Hypothalamus (tissue), 51 donors: ENCODE measurements around the gene APOD.
A peak's percentile ranks its signal among the peaks of the same experiment; 100 is the strongest.
"Not testable (repeated sequence)": the region's sequence is repeated elsewhere in the genome, so short reads cannot be mapped to it uniquely, and the experiment has no call there.

ENCODE experiments used
- DNase-seq, 51 donors: peaks; one replicate each; lab custom pipeline; 2025; lab: John Stamatoyannopoulos, UW

The APOD gene

GRCh38 chr3:195583831-195584542 is at the start of gene APOD:
Gene APOD, minus strand, starts transcription at chr3:195583940. Its CDS starts 4,479 bp downstream, at chr3:195579461.
- DNase-seq: peak in 39 of 51 donors; percentile 16 to 88 (median 56)

- DNase-seq: not testable (repeated sequence)
These were observed 49.6 kb upstream of the APOD start for GRCh38 chr3:195633351-195633750.

GRCh38 chr3:195632501-195633185 is 48.9 kb upstream of the APOD start:
- DNase-seq: not testable (repeated sequence)

GRCh38 chr3:195632046-195632445 is 48.3 kb upstream of the APOD start:
- not testable (repeated sequence) for DNase-seq

GRCh38 chr3:195630938-195631495 is 47.3 kb upstream of the APOD start:
- not testable (repeated sequence) for DNase-seq

- not testable (repeated sequence) for DNase-seq
These were observed 46.6 kb upstream of the APOD start for GRCh38 chr3:195630086-195630917.

GRCh38 chr3:195629682-195630081 is 45.9 kb upstream of the APOD start:
- not testable (repeated sequence) for DNase-seq

GRCh38 chr3:195628386-195628920 is 44.7 kb upstream of the APOD start:
- DNase-seq: not testable (repeated sequence)

- DNase-seq: not testable (repeated sequence)
These were observed 44.0 kb upstream of the APOD start for GRCh38 chr3:195627515-195628385.

- DNase-seq: not testable (repeated sequence)
These were observed 41.1 kb upstream of the APOD start for GRCh38 chr3:195624603-195625560.

- DNase-seq: not testable (repeated sequence)
These were observed 40.4 kb upstream of the APOD start for GRCh38 chr3:195624171-195624570.

- DNase-seq: not testable (repeated sequence)
These were observed 39.7 kb upstream of the APOD start for GRCh38 chr3:195623217-195623965.

- DNase-seq: not testable (repeated sequence)
These were observed 38.9 kb upstream of the APOD start for GRCh38 chr3:195622523-195623170.

- DNase-seq: not testable (repeated sequence)
These were observed 38.3 kb upstream of the APOD start for GRCh38 chr3:195622012-195622411.

- DNase-seq: not testable (repeated sequence)
These were observed 37.4 kb upstream of the APOD start for GRCh38 chr3:195621095-195621494.

- DNase-seq: not testable (repeated sequence)
These were observed 36.7 kb upstream of the APOD start for GRCh38 chr3:195620476-195620875.
